HS-27A (cell line): ENCODE measurements around the gene DNAH6.
A peak's percentile ranks its signal among the peaks of the same experiment; 100 is the strongest.
"Not testable (repeated sequence)": the region's sequence is repeated elsewhere in the genome, so short reads cannot be mapped to it uniquely, and the experiment has no call there.

ENCODE experiments used
- DNase-seq: peaks from one replicate; pipeline ENCODE4 v3.0.0-alpha.2; 2012; ENCODE audit warnings: low read depth, missing footprints

DNAH6 gene

DNA sequence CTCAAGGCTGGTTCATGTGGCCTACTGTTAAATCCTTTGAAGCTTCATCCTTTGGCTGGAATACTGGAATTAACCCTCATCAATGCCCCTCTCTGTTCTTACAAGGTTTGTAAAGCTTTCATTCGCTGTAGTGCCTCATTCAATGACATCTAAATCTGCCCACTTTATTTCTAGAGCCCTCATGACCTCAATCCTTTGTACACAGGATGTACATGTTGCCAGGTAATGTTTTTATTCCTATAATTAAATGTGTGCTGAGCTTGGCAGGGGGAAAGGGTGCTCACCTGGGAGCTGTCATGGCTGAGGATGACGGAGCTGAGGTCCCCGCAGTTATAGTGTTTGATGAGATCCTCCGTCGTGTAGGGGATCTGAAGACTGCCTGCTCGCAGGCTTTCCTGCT lies 325.3 kb downstream of the DNAH6 start:
- DNase-seq = no peak

DNA sequence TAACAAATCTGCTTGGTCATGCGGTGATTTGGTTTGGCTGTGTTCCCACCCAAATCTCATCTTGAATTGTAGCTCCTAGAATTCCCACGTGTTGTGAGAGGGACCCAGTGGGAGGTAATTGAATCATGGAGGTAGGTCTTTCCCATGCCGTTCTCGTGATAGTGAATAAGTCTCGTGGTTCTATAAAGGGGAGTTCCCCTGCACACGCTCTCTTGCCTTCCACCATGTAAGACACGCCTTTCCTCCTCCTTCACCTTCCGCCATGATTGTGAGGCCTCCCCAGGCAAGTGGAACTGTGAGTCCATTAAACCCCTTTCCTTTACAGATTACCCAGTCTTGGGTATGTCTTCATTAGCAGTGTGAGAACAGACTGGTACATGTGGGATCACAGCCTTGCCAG lies 327.8 kb downstream of the DNAH6 start:
- no peak for DNase-seq

DNA sequence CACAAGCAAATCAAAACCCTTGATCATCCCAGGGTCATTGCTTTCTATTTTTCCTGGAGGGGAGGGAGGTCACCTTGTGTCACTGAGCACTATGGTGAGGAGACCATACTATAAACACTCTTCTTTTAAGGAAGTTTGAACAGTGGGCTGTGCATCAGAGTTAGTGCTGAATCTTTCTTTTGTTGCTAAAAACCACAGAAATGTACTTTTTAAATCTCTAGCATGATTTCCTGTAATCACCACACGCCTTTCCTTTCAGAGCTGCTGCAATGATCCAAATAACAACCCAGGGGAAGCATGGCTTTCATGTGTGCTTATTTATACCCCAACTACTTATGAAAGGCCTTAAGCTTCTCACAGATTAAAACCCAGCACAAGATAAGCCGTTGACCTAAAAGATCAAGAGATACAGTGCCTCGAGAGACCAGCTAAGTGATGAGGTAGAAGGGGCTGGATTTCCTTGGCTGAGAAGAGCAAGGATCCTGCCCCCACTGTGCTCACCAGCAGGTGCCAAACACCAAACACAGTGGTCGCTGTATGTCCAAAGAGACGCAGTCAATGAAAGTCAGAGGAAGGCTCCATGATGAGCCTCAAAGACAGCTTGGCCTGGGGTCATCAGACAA lies 329.9 kb downstream of the DNAH6 start:
- no peak for DNase-seq

DNA sequence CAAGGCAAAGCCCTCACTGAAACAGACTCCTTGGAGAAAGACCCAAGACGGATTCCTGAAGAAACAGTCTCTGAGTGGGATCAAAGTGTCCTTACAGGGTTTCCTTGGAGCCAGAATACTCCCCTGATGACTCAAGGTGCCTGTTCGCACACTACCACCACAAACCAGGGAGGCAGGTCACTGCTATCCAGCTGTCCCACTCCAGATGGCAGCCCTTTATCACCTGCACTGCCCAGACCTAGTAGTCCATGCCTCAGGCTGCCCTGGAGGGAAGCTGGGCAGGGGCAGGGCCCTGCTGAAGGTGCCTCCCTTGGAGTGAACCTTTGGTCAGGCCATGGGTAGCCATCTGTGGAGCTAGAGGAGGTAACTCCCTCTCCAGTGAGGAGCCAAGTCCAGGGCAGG lies 330.4 kb downstream of the DNAH6 start:
- no peak for DNase-seq

DNA sequence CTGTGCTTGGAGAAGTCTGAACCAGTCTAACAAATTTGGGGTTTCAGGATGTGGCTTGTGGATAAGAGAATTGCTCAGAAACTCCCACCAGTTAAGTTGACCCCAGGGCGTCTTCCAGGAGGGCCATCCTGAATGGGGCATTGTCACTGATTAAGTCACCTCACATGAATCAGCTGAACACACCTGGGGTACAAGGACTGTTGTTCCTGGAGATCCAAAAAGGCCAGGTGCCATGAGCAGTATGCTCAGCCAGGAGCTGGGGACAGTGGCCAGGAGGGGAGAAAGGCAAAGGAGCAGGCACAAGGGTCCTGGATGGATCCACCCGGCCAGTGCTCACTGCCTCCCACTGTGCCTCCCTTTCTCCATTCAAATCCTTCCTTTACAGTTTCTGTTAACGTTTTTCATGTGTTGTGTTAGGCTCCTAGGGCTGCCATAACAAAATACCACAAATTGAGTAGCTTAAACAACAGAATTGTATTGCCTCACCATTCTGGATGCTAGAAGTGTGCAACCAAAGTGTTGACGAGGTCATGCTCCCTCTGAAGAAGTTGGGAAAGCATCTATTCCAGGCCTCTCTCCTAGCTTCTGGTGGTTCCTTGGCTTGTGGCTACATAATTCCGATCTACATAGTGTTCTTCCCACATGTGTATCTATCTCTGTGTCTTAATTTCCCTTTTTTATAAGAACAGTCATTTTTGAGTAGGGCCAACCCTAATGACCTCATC lies 331.2 kb downstream of the DNAH6 start:
- no peak for DNase-seq

DNA sequence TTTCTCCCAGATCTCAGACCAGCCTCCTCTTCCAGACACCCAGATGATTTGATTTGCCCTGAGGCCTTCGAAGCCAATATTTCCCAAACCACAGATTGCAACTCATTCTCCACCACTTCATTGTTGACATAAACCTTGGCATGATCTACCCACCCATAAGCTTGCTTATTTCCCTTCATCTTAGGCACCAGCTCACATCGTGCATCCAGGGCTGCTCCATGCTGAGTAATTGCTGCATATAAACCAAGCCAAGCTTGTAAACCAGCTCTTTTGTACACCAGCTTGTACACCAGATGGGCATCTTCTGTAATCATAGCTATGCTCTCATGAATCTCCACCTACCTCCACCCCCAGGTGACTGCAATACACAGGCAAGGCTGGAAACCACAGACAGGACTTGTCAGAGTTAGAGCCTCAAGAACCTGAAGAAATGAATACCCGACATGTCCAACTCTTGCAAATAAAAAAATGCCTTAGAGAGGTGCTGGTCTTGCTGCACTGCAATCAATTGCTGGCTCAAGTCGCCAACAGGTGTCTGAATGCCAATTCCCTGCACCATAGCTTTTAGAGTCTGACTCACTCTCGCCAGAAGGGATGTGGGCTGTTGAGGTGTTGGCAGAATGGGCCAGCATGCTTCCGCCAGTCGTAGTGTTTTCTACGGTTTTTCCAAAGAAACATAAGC lies 333.1 kb downstream of the DNAH6 start:
- no peak for DNase-seq

DNA sequence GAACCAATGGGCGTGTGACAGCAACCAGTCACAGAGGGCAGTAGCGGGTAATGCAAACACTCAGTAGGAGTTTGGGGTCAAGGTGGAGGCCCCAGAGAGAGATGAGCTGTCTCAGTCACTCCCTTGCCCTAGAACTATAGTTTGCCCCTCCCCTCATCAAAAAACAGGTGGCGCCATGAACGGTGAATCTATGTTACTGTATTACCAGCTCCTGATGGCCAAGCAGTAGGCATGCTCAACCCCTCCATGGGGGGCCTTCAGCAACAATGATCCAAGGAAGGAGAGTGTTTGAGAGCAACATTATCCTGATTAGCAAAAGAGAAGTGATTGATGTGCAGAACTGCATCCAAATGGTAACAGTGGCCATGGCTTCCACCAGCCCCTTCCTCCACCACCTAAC lies 334.2 kb downstream of the DNAH6 start:
- no peak for DNase-seq

DNA sequence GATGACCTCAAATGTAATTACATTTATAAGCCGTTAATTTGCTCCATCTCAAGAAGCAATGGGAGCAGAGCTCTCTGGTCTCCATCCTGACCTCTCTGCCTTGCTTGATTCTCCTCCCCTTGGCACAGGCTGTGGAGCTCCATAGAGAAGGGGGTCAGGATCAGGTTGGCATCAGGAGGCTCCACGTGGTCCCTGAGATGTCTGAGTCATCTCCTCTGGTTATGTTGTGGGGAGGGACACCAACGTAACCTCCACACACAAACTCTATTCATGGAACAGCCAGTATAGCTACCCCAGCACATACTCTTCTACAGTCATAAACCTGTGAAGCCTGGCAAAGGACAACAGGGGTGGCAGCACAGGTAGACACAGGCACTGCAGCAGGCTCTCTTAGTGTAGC lies 335.6 kb downstream of the DNAH6 start:
- DNase-seq = no peak

DNA sequence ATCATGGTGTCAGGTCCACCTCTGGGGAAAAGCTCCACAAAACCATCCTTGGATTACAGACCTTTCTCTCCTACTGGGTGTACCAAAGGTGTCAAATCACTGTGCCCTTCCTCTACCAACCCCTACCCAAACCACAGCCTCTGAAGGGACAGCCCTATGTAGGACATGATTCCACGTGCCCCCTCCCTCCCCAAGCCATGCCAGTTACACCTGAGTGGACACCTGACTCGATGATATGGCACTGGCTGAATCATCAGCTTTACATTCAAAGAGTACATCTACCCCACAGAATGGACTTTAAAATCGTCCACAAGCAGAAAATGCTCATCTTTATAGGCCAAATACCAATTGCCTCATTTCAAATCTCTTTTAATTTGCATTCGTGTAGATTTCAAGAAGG lies 338.6 kb downstream of the DNAH6 start:
- no peak for DNase-seq

DNA sequence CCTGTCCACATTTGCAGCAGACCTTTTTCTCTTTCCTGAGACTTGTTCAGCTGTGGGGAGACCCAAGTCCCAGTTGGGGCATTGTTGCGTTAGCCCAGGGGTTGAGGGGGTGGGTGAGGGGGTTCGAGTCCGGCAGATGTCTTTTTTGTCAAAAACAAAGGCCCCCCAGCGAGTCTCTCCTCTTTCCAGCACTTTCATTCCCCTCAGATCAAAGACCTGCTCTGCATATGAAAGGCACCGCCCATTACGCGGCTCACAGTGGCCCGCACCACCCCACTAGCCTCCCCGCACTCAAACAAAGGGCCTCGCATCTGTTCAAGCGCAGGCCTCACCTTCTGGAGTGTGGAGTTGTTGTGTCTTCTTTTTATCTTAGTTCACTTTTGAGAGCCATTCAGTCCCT lies 339.4 kb downstream of the DNAH6 start:
- DNase-seq = no peak

DNA sequence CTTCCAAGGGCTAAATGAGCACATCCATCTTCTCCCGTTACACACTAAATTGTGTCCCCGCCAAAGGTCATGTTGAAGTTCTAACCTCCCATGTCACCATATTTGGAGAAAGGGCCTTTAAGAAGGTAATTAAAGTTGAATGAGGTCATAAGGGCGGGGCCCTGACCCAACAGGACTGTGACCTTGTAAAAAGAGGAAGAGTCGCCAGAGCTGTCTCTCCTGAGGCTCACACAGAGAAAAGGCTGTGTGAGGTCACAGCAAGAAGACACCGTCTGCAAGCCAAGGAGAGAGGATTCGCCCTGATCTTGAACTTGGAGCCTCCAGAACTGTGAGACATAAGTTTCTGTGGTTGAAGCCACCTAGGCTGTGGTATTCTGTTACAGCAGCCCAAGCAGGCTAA lies 340.5 kb downstream of the DNAH6 start:
- DNase-seq = no peak

DNA sequence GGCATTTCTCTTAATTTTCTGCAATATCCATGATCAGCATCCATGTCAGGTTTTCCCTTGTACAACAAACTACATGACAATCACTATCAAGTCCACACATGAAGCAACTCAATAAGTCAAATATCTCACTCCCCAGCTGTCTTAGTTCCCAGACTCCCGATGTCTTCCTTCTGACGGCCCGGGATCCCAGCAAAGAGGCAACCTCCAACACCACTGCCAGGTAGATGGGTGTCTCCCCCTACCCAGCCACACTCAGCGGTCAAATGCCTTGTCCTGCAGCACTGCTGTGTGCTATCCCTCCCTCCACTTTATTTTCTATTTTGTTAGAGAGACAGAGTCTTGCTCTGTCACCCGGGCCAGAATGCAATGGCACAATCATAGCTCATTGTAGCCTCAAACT lies 341.3 kb downstream of the DNAH6 start:
- DNase-seq = no peak

DNA sequence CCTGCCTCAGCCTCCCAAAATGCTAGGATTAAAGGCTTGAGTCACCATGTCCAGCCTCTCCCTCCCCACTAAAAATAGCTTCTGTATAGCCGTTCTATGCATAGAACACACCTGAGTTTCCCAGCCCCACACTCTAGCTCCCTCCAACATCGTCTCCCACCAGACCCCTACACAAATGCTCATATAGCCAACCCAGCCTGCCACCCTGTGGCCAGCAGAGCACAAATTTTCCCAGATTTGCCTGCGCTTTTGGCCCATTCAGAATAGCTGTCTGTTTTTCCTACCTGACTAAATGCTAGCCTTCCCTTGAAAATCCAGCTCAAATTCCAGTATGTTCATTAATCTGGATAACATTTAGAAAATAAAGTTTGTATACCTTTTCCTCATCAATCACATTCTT lies 341.8 kb downstream of the DNAH6 start:
- no peak for DNase-seq

DNA sequence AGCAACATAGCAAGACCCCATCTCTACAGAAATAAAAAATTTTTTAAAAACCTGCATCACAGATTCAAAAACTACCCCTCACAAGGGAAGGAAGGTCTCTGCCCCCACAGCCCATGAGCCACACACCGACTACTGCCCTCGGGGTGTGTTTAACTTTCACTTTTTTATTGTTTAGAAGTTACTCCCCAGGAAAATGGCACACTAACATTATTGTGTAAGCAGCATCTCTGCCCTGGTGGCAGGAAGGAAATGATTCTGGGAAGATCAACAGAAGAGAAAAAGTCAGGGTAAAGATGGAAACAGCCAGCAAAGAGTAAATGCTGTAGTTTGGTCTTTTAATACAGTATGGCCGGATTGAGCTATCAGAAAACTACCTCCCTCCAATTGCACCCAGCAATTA lies 342.6 kb downstream of the DNAH6 start:
- no peak for DNase-seq

DNA sequence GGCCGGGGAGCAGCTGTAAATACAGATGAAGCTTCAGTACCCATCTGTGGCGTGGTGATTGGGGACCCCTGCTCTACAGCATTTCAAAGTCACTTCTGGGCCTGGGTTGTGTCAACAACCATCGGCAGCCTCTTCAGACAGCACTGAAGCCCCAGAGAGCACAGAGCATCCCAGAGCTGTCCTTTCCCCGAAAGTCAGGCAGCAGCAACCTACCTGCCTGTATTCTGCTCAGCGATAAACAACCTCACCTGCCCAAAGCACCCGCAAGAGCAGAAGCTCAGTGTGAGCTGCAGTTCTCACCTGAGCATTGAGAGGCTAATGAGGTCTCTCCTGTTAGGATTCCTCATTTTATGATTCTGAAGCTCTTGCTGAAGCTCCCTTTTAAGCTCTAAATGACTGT lies 345.2 kb downstream of the DNAH6 start:
- DNase-seq = no peak

DNA sequence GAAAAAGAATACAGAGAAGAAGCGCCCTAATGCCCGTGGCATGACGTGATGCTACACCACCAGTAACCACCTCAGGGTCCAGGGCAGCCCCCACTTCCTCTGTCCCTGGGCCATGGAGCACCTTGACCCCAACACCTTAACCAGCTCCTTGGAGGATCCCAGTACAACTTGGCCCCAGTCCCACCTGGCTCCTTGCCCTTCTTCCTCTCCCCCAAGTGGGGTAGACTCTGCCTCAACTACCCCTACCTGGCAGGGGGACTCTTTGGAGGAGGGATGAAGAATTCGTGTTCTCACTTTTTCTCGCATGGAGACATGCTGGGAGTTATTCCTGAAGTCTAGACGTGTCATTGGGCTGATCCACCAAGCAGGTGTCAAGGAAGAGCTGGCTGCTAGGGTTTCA lies 345.7 kb downstream of the DNAH6 start:
- no peak for DNase-seq

DNA sequence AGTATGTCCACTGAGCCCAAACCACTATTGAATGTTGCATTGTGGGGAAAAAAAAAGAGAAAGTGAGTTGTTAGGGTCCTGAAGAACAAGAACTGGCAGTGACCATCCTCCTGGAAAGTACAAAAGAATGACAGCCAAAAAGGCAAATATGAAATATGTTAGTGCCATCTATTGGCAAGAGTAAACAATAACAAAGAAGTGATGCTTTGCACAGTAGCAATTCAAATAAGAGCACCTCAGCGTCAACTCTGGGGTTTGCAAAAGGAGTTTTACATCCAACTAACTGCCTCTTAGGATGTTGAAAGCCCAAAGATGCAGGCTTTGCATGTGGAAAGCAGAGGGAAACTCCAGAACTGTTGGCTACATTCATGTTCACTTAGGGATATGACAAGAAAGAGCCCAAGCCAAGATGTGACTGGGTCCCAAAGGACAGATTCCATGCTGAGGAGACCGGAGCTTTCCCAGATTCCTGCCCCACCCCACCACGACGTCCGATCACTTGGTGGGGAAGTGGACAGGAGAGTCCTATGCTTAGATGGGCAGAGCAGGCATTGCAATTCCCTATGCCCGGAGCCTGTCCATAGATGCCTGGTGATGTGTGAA lies 349.0 kb downstream of the DNAH6 start:
- DNase-seq = peak; percentile 27

DNA sequence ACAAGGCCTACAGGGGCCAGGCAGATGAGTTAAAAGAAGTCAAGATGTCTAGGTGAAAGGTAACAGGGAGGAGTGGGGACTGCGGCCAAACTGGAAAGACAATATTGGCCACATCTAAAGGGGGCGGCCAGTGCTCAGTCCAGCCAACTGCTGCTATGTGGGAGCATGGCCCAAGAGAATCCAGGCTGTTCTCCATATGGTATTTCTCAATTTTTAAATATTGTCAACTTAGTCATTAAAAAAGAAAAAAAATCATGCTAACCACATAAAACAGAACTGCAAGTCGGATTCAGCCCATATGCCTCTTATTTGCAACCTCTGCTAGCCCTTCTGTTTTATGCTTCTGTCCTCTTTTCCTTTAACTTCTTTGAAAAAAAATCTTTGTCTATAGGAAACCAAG lies 349.8 kb downstream of the DNAH6 start:
- DNase-seq = no peak

DNA sequence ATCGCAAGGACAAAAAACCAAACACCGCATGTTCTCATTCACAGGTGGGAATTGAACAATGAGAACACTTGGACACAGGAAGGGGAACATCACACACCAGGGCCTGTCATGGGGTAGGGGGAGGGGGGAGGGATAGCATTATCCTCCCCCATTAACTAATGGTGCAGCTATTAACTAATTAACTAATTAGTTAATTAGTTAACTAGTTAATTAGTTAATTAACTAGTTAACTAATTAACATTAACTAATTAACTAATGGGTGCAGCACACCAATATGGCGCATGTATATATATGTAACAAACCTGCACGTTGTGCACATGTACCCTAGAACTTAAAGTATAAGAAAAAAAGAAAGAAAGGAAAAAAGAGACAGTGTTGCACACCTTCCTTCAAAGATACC lies 352.0 kb downstream of the DNAH6 start:
- not testable (repeated sequence) for DNase-seq
